ENCODE results near the gene INAVA.

Gene INAVA

GRCh38 chr1:200896531-200897196 is 2.0 kb downstream of the INAVA start:
- H3K9me2 ChIP-seq (replicated peaks; ENCODE audit: insufficient read depth, low read length) = no peaks in the 10 kb centered on the region
- no peaks in the 10 kb centered on the region for H3K9me3 ChIP-seq (replicated peaks; ENCODE audit: insufficient read depth, low read length)
- no peak overlapping the region for H2AFZ ChIP-seq (ENCODE audit: low read length)
- H3K4me1 ChIP-seq (ENCODE audit: low read length) = peaks cover 23% of the 10 kb centered on the region
- 0 out of 2 replicates have a peak, but pooled peaks cover 14% of the 10 kb centered on the region for H3K36me3 ChIP-seq (replicated peaks; ENCODE audit: insufficient read depth, low read length)
- peaks cover 19% of the 10 kb centered on the region for H3F3A ChIP-seq (ENCODE audit: insufficient read depth, low read length)
- no peak overlapping the region for H3K27ac ChIP-seq (ENCODE audit: low read length)
- no peak for TF ChIP-seq EZH2phosphoT487 (IDR thresholded peaks at IDR 0.05; ENCODE audit: low read length)
- no peaks in the 10 kb centered on the region for H3K27me3 ChIP-seq (replicated peaks; ENCODE audit: insufficient read depth, low read length)
- H4K20me1 ChIP-seq (ENCODE audit: insufficient read depth, low read length) = no peaks in the 10 kb centered on the region
- no peak for DNase-seq
- peak overlapping the region; percentile 10; the same call in 1 of the 2 replicates for H3K4me2 ChIP-seq (ENCODE audit: low read depth, low read length)
- H3K9ac ChIP-seq (ENCODE audit: low read length) = no peak overlapping the region
- H3K79me2 ChIP-seq (ENCODE audit: low read length) = peaks cover 73% of the 10 kb centered on the region
- H3K4me3 ChIP-seq (ENCODE audit: low read length) = no peak overlapping the region

GRCh38 chr1:200897259-200897658 is 2.6 kb downstream of the INAVA start:
- H3K4me1 ChIP-seq (ENCODE audit: low read length) = peaks cover 23% of the 10 kb centered on the region
- peaks cover 13% of the 10 kb centered on the region for H3F3A ChIP-seq (ENCODE audit: insufficient read depth, low read length)
- H3K4me3 ChIP-seq (ENCODE audit: low read length) = no peak overlapping the region
- peaks cover 67% of the 10 kb centered on the region for H3K79me2 ChIP-seq (ENCODE audit: low read length)
- DNase-seq = no peak
- no peaks in the 10 kb centered on the region for H3K27me3 ChIP-seq (replicated peaks; ENCODE audit: insufficient read depth, low read length)
- H3K36me3 ChIP-seq (replicated peaks; ENCODE audit: insufficient read depth, low read length) = 0 out of 2 replicates have a peak, but pooled peaks cover 16% of the 10 kb centered on the region
- H2AFZ ChIP-seq (ENCODE audit: low read length) = no peak overlapping the region
- TF ChIP-seq CTCF (IDR thresholded peaks at IDR 0.05; ENCODE audit: low read length) = no peak
- TF ChIP-seq EZH2phosphoT487 (IDR thresholded peaks at IDR 0.05; ENCODE audit: low read length) = no peak
- TF ChIP-seq EZH2 (optimal IDR thresholded peaks at IDR 0.05; ENCODE audit: low read depth, low read length) = no peak
- no peak overlapping the region for H3K27ac ChIP-seq (ENCODE audit: low read length)
- no peaks in the 10 kb centered on the region for H3K9me3 ChIP-seq (replicated peaks; ENCODE audit: insufficient read depth, low read length)
- no peak overlapping the region for H3K9ac ChIP-seq (ENCODE audit: low read length)
- no peak overlapping the region for H3K4me2 ChIP-seq (ENCODE audit: low read depth, low read length)
- H3K9me2 ChIP-seq (replicated peaks; ENCODE audit: insufficient read depth, low read length) = no peaks in the 10 kb centered on the region
- no peaks in the 10 kb centered on the region for H4K20me1 ChIP-seq (ENCODE audit: insufficient read depth, low read length)

GRCh38 chr1:200899015-200899386 is 4.3 kb downstream of the INAVA start:
- Histone ChIP-seq H3K36me3 (replicated peaks; ENCODE audit: insufficient read depth, low read length) (0 out of 2 replicates have a peak, but pooled peaks cover 18% of the 10 kb centered on the region), H4K20me1 (ENCODE audit: insufficient read depth, low read length) (no peaks in the 10 kb centered on the region), H3K9me2 (replicated peaks; ENCODE audit: insufficient read depth, low read length) (no peaks in the 10 kb centered on the region), H3K4me2 (ENCODE audit: low read depth, low read length) (no peak overlapping the region), H3K9ac (ENCODE audit: low read length) (no peak overlapping the region), H3K27me3 (replicated peaks; ENCODE audit: insufficient read depth, low read length) (no peaks in the 10 kb centered on the region), H3K4me1 (ENCODE audit: low read length) (peaks cover 16% of the 10 kb centered on the region), H3F3A (ENCODE audit: insufficient read depth, low read length) (no peaks in the 10 kb centered on the region), H3K79me2 (ENCODE audit: low read length) (peaks cover 49% of the 10 kb centered on the region), H3K27ac (ENCODE audit: low read length) (no peak overlapping the region), H2AFZ (ENCODE audit: low read length) (no peak overlapping the region), H3K4me3 (ENCODE audit: low read length) (no peak overlapping the region), H3K9me3 (replicated peaks; ENCODE audit: insufficient read depth, low read length) (no peaks in the 10 kb centered on the region)
- TF ChIP-seq EZH2phosphoT487 (IDR thresholded peaks at IDR 0.05; ENCODE audit: low read length) (no peak), EZH2 (optimal IDR thresholded peaks at IDR 0.05; ENCODE audit: low read depth, low read length) (no peak)
- DNase-seq = no peak

- H3K27me3 ChIP-seq (replicated peaks; ENCODE audit: insufficient read depth, low read length) = no peaks in the 10 kb centered on the region
- no peak overlapping the region for H3K27ac ChIP-seq (ENCODE audit: low read length)
- H3K79me2 ChIP-seq (ENCODE audit: low read length) = peaks cover 44% of the 10 kb centered on the region
- no peaks in the 10 kb centered on the region for H3F3A ChIP-seq (ENCODE audit: insufficient read depth, low read length)
- TF ChIP-seq CTCF (IDR thresholded peaks at IDR 0.05; ENCODE audit: low read length) (no peak), EZH2 (optimal IDR thresholded peaks at IDR 0.05; ENCODE audit: low read depth, low read length) (no peak), EZH2phosphoT487 (IDR thresholded peaks at IDR 0.05; ENCODE audit: low read length) (no peak)
- H2AFZ ChIP-seq (ENCODE audit: low read length) = no peak overlapping the region
- no peaks in the 10 kb centered on the region for H4K20me1 ChIP-seq (ENCODE audit: insufficient read depth, low read length)
- H3K4me1 ChIP-seq (ENCODE audit: low read length) = peaks cover 11% of the 10 kb centered on the region; the same call in 1 of the 2 replicates
- no peak for DNase-seq
- H3K36me3 ChIP-seq (replicated peaks; ENCODE audit: insufficient read depth, low read length) = 0 out of 2 replicates have a peak, but pooled peaks cover 18% of the 10 kb centered on the region
- H3K9me2 ChIP-seq (replicated peaks; ENCODE audit: insufficient read depth, low read length) = no peaks in the 10 kb centered on the region
- H3K9me3 ChIP-seq (replicated peaks; ENCODE audit: insufficient read depth, low read length) = no peaks in the 10 kb centered on the region
- no peak overlapping the region for H3K4me2 ChIP-seq (ENCODE audit: low read depth, low read length)
- no peak overlapping the region for H3K9ac ChIP-seq (ENCODE audit: low read length)
- no peak overlapping the region for H3K4me3 ChIP-seq (ENCODE audit: low read length)
These were observed 4.8 kb downstream of the INAVA start for GRCh38 chr1:200899451-200899915.

Measured in MM.1S (cell line).